Measurements from ENCODE around the gene SLC25A12.

- TF ChIP-seq CTCF (IDR thresholded peaks at IDR 0.05; ENCODE audit: low read length) = no peak
- TF ChIP-seq EZH2 (IDR thresholded peaks at IDR 0.05; ENCODE audit: borderline replicate concordance, low read length) = no peak
Measured at GRCh38 chr2:171762879-171763573, 131.0 kb downstream of the SLC25A12 start.

All from OCI-LY1 (cell line).